Lung microvascular endothelial cell (primary cell): ENCODE results near the gene ATXN3. TPM values are rescaled to one million over a fixed set of nuclear protein-coding genes. Genes with fewer than 3 reads are reported as not detected.

Source experiments
- DNase-seq, 2 donors: peaks; one replicate each; pipeline versions ENCODE4 v3.0.0 to v3.0.0-alpha.2; 2010; ENCODE audit warnings: low read depth in 2 of 2
- total RNA-seq: library from RNA; depleted of rRNA; stranded (reverse); fragments of >200 nt; gene quantifications from 2 replicates; pipeline ENCODE4 v1.2.1, GENCODE V29; 2014

ATXN3 gene
- total RNA-seq: 29.9 and 107 TPM in 2 replicates

DNA sequence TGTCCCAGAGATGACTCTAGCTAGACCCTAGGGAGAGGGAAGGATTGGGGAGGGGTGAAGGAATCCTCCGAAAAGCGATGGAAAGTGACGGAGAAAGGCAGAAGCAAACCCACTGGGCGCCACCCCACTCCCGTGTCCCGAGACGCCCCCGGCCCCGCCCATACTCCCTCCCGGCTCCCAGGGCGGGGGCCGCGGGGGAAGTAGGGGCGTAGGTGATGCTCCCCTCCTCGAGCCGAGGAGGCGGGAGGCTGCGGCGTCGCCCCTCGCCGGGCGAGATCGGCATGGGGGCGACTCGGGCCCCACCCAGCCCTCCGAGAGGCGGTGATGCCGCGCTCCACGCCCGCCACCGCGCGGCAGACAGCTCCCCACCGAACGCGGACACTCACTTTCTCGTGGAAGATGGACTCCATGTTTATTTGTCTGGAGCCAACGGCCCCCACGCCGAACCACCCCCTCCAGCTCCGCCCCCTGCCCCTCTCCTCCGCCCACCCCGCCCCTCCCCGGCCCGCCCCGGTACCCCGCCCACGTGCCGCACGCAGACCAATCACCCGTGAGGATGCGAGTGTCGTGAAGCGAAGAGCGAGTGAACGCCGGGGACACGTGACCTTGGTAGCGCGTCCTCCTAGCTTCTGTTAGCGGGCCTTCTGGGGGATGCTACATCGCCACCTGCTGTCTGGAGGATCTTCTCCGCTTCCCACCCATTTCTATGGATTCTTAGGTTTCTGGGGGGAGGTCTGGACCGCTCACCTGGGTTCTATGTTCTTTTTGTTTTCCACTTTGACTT lies at the start of gene ATXN3:
Gene ATXN3 (minus strand): TSS at position 440 of the 784 bp plus-strand sequence. CDS start 30 bp downstream, at position 410.
- DNase-seq: peak; percentile 99

GRCh38 chr14:92154283-92154942 lies 48.0 kb upstream of the ATXN3 start:
- DNase-seq: no peak

GRCh38 chr14:92153581-92153980 lies 47.2 kb upstream of the ATXN3 start:
- no peak for DNase-seq

GRCh38 chr14:92144708-92145107 lies 38.3 kb upstream of the ATXN3 start:
- no peak for DNase-seq

DNA sequence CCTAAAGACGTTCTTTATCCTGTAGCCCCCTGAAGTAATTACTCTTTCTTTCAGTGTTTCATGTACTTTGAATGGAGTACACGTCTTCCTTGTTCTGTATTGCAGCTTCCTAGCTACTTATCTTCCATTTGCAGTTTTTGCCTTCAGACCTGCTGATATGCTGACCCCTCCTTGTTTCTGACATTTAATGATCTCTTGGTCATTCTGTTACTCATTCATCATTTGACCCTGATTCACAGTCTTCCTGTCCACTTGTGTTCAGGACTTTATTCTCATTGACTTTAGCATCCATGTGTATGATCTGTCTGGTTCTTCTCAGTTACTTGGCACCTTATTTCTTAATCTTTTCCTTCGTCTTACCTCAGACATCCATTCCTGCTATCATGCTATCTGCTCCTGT lies 37.6 kb upstream of the ATXN3 start:
- no peak for DNase-seq

- DNase-seq: no peak
These were observed 36.9 kb upstream of the ATXN3 start for GRCh38 chr14:92143309-92143708.

DNA sequence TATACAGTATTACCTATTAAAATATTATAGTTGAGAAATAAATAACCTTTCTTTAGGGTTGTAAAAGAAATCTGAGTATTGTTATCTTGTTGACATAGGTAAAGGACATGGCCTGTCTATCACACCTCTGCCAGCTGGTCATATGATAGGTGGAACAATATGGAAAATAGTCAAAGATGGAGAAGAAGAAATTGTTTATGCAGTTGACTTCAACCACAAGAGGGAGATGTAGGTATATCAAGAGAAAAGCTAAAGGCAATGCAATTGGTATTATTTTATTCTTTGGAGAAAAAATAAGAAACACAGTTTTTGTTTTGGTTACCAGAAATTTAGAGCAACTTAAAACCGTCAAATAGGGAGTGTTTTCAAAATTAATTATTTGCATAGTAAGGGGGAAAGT lies 28.9 kb upstream of the ATXN3 start:
- DNase-seq: peak; percentile 61 to 79

DNA sequence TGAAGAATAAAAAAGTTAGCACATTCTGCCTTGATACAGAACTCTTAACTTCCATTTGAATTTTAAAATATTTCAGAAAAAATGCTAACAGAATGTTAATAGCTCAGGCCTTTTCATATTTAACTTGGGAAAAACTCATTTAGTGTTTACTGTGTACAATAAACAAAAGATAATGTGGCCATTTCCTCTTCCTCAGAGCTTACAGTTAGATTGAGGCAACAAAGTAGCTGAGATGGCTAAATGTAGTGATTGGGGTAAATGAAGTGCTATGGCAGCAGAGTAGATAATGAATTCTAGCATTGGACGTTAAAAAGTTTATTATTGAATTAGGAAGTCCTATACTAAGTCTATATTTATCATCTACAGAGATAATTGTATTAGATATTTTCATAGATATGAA lies 28.1 kb upstream of the ATXN3 start:
- DNase-seq: no peak

GRCh38 chr14:92122761-92123160 lies 16.4 kb upstream of the ATXN3 start:
- peak; percentile 15 to 16 for DNase-seq

- peak; percentile 36 for DNase-seq
These were observed 15.9 kb upstream of the ATXN3 start for GRCh38 chr14:92122351-92122677.

DNA sequence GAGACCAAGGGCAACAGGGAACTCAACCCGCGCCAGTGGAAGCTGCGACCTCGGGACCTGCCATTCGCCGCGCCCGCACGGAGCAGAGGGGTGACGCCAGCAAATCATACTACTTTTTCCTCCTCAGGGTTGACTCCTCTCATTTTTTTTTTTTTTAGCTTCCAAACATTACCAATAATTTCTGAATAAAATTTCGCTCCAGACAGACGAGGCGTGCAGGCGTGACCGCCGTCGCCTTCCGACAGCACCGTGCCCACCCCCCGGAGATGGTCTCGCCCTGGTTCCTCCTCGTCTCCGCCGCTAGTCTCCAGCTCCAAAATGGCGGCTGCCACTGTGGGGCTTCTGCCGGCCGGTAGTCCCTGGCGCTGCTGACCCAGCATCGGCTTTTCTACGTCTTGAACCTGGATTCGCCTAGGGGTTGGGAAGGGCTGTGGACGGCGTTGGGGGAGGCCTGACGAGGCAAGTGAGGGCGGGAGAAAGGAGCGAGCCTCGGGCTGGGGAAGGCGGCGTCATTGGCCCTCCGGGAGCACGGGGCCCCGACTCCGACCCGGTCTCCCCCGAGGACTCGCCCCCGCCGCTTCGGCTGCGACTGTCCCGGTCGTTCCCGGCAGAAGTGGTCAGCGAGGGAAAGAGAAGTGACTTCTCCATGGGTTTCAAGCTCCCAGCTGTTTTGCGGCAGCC lies 15.4 kb upstream of the ATXN3 start, which contains the start of the genes CPSF2 and NDUFB1:
Gene CPSF2 (plus strand): TSS at position 300 of the 681 bp plus-strand sequence. CDS start 9,016 bp downstream, outside the sequence.
Gene NDUFB1 (minus strand): TSS at position 37 of the 681 bp plus-strand sequence. CDS start 4,069 bp downstream, outside the sequence.
- DNase-seq: peak; percentile 86

DNA sequence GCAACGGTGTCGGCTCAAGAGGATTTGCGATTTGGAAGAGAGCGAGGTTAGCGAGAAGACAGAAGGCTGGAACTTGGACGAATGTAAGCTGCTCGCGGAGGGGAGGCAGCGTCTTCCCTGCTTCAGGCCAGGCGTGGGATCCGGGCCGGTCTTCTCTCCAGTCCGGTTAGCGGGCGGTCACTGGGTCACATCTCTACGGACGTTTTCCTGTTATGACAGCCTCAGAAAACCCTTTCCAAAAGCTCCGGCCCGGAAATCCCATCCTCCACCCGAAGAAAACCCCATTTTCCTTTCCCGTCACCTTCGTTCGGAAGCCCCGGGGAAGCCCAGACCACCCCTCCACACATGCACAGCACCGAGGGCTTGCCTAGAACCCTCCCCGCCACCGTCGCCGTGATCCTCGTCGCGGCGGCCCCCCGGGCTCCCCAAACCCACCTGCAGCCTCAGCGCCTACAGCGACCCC lies 14.9 kb upstream of the ATXN3 start:
- peak; percentile 51 to 61 for DNase-seq

DNA sequence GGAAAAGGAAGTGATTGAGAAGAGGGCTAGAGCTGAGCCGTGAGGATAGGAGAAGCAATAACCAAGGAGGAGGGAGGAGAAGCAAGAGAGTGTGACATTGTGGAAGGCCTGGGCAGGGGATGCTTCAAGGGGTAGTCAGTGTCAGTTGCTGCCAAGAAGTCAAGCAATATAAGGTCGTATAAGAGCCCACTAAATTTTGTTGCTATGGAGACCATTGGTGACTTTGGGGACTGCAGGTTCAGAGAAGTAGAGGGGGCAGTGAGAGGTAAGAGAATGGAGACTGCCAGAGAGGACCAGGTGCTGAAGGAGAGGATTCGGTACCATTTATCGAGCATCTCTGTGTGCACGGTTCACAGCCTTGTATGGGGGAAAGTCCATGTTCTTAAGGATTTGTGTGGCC lies 3.1 kb upstream of the ATXN3 start:
- no peak for DNase-seq

GRCh38 chr14:92108345-92109254 lies 2.2 kb upstream of the ATXN3 start:
- DNase-seq: no peak

- peak; percentile 64 to 86 for DNase-seq
These were observed 564 bp downstream of the ATXN3 start for GRCh38 chr14:92105893-92106142.

- DNase-seq: no peak
These were observed 1.1 kb downstream of the ATXN3 start for GRCh38 chr14:92105073-92105892.

DNA sequence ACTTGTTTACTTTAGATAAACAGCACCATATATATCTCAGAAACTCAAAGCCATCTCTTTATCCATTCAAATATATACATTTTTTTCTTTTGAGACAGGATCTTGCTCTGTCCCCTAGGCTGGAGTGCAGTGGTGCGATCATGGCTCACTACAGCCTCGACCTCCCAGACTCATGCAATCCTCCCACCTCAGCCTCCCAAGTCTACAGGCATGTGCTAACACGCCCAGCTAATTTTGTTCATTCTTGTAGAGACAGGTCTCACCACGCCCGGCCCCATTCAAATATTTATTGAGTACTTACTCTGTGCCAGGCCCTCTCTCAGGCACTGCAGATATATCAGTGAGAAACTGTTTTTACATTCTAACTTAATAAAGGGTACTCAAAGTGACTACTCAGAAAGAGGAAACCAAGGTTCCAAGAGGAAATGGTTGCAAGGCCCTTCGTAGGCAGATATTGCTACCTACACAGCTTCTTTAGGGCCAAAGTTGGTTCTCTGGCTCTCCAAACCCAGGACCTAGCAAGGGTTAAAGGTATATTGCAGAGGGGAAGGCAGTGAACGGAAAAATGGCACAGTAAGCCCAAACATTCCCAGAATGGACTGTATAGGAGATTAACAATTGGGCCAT lies 2.9 kb downstream of the ATXN3 start:
- DNase-seq: no peak

GRCh38 chr14:92099802-92100201 lies 6.6 kb downstream of the ATXN3 start:
- no peak for DNase-seq

- peak in 1 of 2 donors; percentile 22 for DNase-seq
These were observed 13.1 kb downstream of the ATXN3 start for GRCh38 chr14:92093320-92093719.

DNA sequence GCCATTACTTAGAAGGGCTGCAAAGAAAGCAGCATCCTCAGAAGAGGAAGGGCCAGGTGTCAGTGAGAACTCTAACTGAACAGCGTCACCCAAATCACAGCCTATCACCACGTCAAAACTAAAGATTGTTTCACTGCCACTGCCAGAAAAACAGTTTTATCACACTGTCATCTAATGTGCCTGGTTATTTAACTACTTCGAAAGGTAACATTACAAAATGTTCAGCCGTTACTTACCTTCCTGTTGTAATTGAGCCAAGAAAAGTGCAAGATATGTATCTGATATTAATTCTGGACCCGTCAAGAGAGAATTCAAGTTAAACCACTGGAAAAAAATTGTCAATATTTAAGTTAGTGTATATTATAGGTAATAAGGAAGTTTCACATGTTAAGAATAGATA lies 17.9 kb downstream of the ATXN3 start:
- DNase-seq: no peak
